GM20000 (cell line): Measurements from ENCODE around the gene PRMT1.

Experiments used
- DNase-seq: peaks from one replicate; pipeline ENCODE4 v3.0.0; 2012; ENCODE audit warnings: low spot score
- CTCF ChIP-seq: IDR thresholded peaks from 2 replicates; pipeline ENCODE4 v1.5.1; 2012; ENCODE audit warnings: mild to moderate bottlenecking, control low read depth; ENCODE audit errors: extremely low read depth, missing control alignments

PRMT1 gene

GRCh38 chr19:49727217-49728030, 50.4 kb downstream of the PRMT1 start:
- no peak for TF ChIP-seq CTCF
- no peak for DNase-seq

- TF ChIP-seq CTCF = no peak
- no peak for DNase-seq
These were observed 53.1 kb downstream of the PRMT1 start for GRCh38 chr19:49730166-49730565.
